ENCODE data around the gene ATP1A4. TPM values are rescaled to one million over a fixed set of nuclear protein-coding genes. Genes with fewer than 3 reads are reported as not detected.

ATP1A4 gene
- total and polyA plus RNA-seq, 2 donors (not counting 1 experiment from before 2014, with no cell fraction given), result not detected

GRCh38 chr1:160148121-160148520, 3.3 kb upstream of the ATP1A4 start:
- Histone ChIP-seq H4K20me1 (ENCODE audit: control insufficient read depth, extremely low read depth, insufficient read depth, low read length) (no peaks in the 10 kb centered on the region), H3K27ac (ENCODE audit: insufficient read depth, low read length) (no peak overlapping the region), H3K79me2 (ENCODE audit: control insufficient read depth, insufficient read depth, low read length) (no peaks in the 10 kb centered on the region), H3K27me3 (ENCODE audit: control insufficient read depth, insufficient read depth, low read length) (no peaks in the 10 kb centered on the region), H3K36me3 (ENCODE audit: control insufficient read depth, insufficient read depth, low read length) (no peaks in the 10 kb centered on the region), H3K4me3 (replicated peaks in 1 of 4; ENCODE audit: control extremely low read depth in 1 of 4, insufficient read depth in 1 of 4, low read depth in 3 of 4, low read length in 4 of 4) (no peak overlapping the region), H3K4me2 (ENCODE audit: extremely low read depth, insufficient read depth, low read length) (no peak overlapping the region), H3K9ac (ENCODE audit: insufficient read depth, low read length) (no peak overlapping the region), H2AFZ (ENCODE audit: low read length) (no peak overlapping the region), H3K4me1 (ENCODE audit: control insufficient read depth, extremely low read depth, insufficient read depth, low read length) (no peaks in the 10 kb centered on the region), H3K9me3 (ENCODE audit: control insufficient read depth, insufficient read depth, low read depth, low read length) (no peaks in the 10 kb centered on the region)
- TF ChIP-seq EZH2 (IDR thresholded peaks at IDR 0.05; ENCODE audit: low read length, missing control alignments), result no peak
- no peak for TF ChIP-seq CTCF (conservative IDR thresholded peaks at IDR 0.05 in 1 of 2, IDR thresholded peaks at IDR 0.05 in 1 of 2; ENCODE audit: low read depth in 1 of 2, low read length in 2 of 2)
- no peak for DNase-seq (ENCODE audit: low read depth in 2 of 2)

GRCh38 chr1:160149233-160149632, 2.2 kb upstream of the ATP1A4 start:
- H3K79me2 ChIP-seq (ENCODE audit: control insufficient read depth, insufficient read depth, low read length), result no peaks in the 10 kb centered on the region
- no peak overlapping the region for H3K4me3 ChIP-seq (replicated peaks in 1 of 4; ENCODE audit: control extremely low read depth in 1 of 4, insufficient read depth in 1 of 4, low read depth in 3 of 4, low read length in 4 of 4)
- H3K4me1 ChIP-seq (ENCODE audit: control insufficient read depth, extremely low read depth, insufficient read depth, low read length), result no peaks in the 10 kb centered on the region
- H2AFZ ChIP-seq (ENCODE audit: low read length), result no peak overlapping the region
- no peaks in the 10 kb centered on the region for H3K9me3 ChIP-seq (ENCODE audit: control insufficient read depth, insufficient read depth, low read depth, low read length)
- peak in 1 of 2 donors; percentile 38 for DNase-seq (ENCODE audit: low read depth in 2 of 2)
- TF ChIP-seq EZH2 (IDR thresholded peaks at IDR 0.05; ENCODE audit: low read length, missing control alignments), result no peak
- TF ChIP-seq CTCF (conservative IDR thresholded peaks at IDR 0.05 in 1 of 2, IDR thresholded peaks at IDR 0.05 in 1 of 2; ENCODE audit: low read depth in 1 of 2, low read length in 2 of 2), result no peak
- H3K4me2 ChIP-seq (ENCODE audit: extremely low read depth, insufficient read depth, low read length), result no peak overlapping the region
- no peak overlapping the region for H3K27ac ChIP-seq (ENCODE audit: insufficient read depth, low read length)
- no peaks in the 10 kb centered on the region for H3K27me3 ChIP-seq (ENCODE audit: control insufficient read depth, insufficient read depth, low read length)
- H4K20me1 ChIP-seq (ENCODE audit: control insufficient read depth, extremely low read depth, insufficient read depth, low read length), result no peaks in the 10 kb centered on the region
- H3K9ac ChIP-seq (ENCODE audit: insufficient read depth, low read length), result no peak overlapping the region
- H3K36me3 ChIP-seq (ENCODE audit: control insufficient read depth, insufficient read depth, low read length), result no peaks in the 10 kb centered on the region

GRCh38 chr1:160149716-160150115, 1.7 kb upstream of the ATP1A4 start:
- Histone ChIP-seq H3K27me3 (ENCODE audit: control insufficient read depth, insufficient read depth, low read length) (no peaks in the 10 kb centered on the region), H3K4me2 (ENCODE audit: extremely low read depth, insufficient read depth, low read length) (no peak overlapping the region), H3K4me1 (ENCODE audit: control insufficient read depth, extremely low read depth, insufficient read depth, low read length) (no peaks in the 10 kb centered on the region), H3K9me3 (ENCODE audit: control insufficient read depth, insufficient read depth, low read depth, low read length) (no peaks in the 10 kb centered on the region), H3K79me2 (ENCODE audit: control insufficient read depth, insufficient read depth, low read length) (no peaks in the 10 kb centered on the region), H2AFZ (ENCODE audit: low read length) (no peak overlapping the region), H3K9ac (ENCODE audit: insufficient read depth, low read length) (no peak overlapping the region), H4K20me1 (ENCODE audit: control insufficient read depth, extremely low read depth, insufficient read depth, low read length) (no peaks in the 10 kb centered on the region), H3K4me3 (replicated peaks in 1 of 4; ENCODE audit: control extremely low read depth in 1 of 4, insufficient read depth in 1 of 4, low read depth in 3 of 4, low read length in 4 of 4) (no peak overlapping the region), H3K36me3 (ENCODE audit: control insufficient read depth, insufficient read depth, low read length) (no peaks in the 10 kb centered on the region), H3K27ac (ENCODE audit: insufficient read depth, low read length) (no peak overlapping the region)
- peak; percentile 31 to 80 for DNase-seq (ENCODE audit: low read depth in 2 of 2)
- TF ChIP-seq CTCF (conservative IDR thresholded peaks at IDR 0.05 in 1 of 2, IDR thresholded peaks at IDR 0.05 in 1 of 2; ENCODE audit: low read depth in 1 of 2, low read length in 2 of 2) (no peak), EZH2 (IDR thresholded peaks at IDR 0.05; ENCODE audit: low read length, missing control alignments) (no peak)

All from fibroblast of lung (primary cell).